ENCODE measurements around the gene GAGE10.

DNA sequence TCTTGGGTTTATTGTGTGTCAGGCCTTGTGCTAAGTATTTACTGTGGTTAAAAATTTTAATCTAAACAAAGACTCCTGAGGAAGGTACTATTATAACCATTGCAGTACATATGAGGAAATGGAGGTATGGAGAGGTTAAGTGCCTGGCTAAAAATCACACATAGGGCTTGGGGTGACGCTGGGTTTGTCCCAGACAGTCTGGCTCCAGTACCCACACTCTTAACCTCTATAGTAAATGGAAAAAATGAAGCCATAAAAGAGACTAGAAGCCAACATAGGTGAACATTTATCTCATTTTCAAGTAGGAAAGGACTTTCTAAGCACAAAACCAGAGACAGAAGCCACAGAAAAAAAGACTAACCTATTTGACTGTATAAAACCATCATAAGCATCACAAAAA is 40.8 kb upstream of the GAGE10 start:
- TF ChIP-seq POLR2A (IDR thresholded peaks at IDR 0.05) (no peak), EP300 (IDR thresholded peaks at IDR 0.05) (no peak)
- TF ChIP-seq, protein P1, sequence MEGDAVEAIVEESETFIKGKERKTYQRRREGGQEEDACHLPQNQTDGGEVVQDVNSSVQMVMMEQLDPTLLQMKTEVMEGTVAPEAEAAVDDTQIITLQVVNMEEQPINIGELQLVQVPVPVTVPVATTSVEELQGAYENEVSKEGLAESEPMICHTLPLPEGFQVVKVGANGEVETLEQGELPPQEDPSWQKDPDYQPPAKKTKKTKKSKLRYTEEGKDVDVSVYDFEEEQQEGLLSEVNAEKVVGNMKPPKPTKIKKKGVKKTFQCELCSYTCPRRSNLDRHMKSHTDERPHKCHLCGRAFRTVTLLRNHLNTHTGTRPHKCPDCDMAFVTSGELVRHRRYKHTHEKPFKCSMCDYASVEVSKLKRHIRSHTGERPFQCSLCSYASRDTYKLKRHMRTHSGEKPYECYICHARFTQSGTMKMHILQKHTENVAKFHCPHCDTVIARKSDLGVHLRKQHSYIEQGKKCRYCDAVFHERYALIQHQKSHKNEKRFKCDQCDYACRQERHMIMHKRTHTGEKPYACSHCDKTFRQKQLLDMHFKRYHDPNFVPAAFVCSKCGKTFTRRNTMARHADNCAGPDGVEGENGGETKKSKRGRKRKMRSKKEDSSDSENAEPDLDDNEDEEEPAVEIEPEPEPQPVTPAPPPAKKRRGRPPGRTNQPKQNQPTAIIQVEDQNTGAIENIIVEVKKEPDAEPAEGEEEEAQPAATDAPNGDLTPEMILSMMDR (IDR thresholded peaks at IDR 0.05): no peak
